Measurements from ENCODE around the gene ARL15.

GRCh38 chr5:54306893-54307292, 3.5 kb downstream of the ARL15 start:
- no peak for TF ChIP-seq CTCF (IDR thresholded peaks at IDR 0.05; ENCODE audit: borderline replicate concordance, extremely low read depth, low read length, poor library complexity, severe bottlenecking)
- TF ChIP-seq EZH2 (IDR thresholded peaks at IDR 0.05; ENCODE audit: borderline replicate concordance, low read depth, low read length, severe bottlenecking): no peak
